ENCODE results near the gene ZFR2. TPM values are rescaled to one million over a fixed set of nuclear protein-coding genes. Genes with fewer than 3 reads are reported as not detected.
A peak's percentile ranks its signal among the peaks of the same experiment; 100 is the strongest.
"Not testable (repeated sequence)": the region's sequence is repeated elsewhere in the genome, so short reads cannot be mapped to it uniquely, and the experiment has no call there.

ZFR2 gene
- total RNA-seq, 1 experiment from 2014 or later = not detected

GRCh38 chr19:3760871-3761361 is 107.9 kb downstream of the ZFR2 start:
- ChIA-PET CTCF (no interaction called here), POLR2A (ENCODE audit: unreplicated experiment) (no interaction called here)
- Histone ChIP-seq H3K27me3 (ENCODE audit: low read length) (no peaks in the 10 kb centered on the region), H3K79me2 (ENCODE audit: low read length) (peaks cover 28% of the 10 kb centered on the region), H3K9me2 (replicated peaks; ENCODE audit: low read length) (no peaks in the 10 kb centered on the region), H3K36me3 (ENCODE audit: low read depth, low read length) (no peaks in the 10 kb centered on the region), H3K4me3 (ENCODE audit: low read length) (peak overlapping the region; percentile 73), H3K9ac (ENCODE audit: low read length) (peak overlapping the region; percentile 85), H3K9me3 (ENCODE audit: low read length) (no peaks in the 10 kb centered on the region), H3K4me1 (ENCODE audit: insufficient read depth, low read length) (peaks cover 5% of the 10 kb centered on the region; the same call in 1 of the 2 replicates), H2AFZ (ENCODE audit: low read length) (peak overlapping the region; percentile 62), H3F3A (ENCODE audit: low read length, unreplicated experiment) (no peaks in the 10 kb centered on the region), H3K27ac (ENCODE audit: low read length) (no peak overlapping the region), H4K20me1 (ENCODE audit: low read length) (no peaks in the 10 kb centered on the region), H3K4me2 (ENCODE audit: low read length) (peak overlapping the region; percentile 94)
- BruUV-seq (replicated peaks) = TSS peak; percentile 44
- no peak for DNase-seq
- TF ChIP-seq EZH2 (IDR thresholded peaks at IDR 0.05; ENCODE audit: low read length, unreplicated experiment) = no peak
- no peak for ATAC-seq
- intact Hi-C loops (cut with micrococcal nuclease) = loop anchor here (5.0 kb wide), 1 partner anchor 226 kb away; the partner anchor contains the start of gene EEF2

GRCh38 chr19:3759482-3760254 is 109.2 kb downstream of the ZFR2 start:
- Histone ChIP-seq H3K9me3 (ENCODE audit: low read length) (no peaks in the 10 kb centered on the region), H3F3A (ENCODE audit: low read length, unreplicated experiment) (no peaks in the 10 kb centered on the region), H3K27me3 (ENCODE audit: low read length) (no peaks in the 10 kb centered on the region), H3K4me1 (ENCODE audit: insufficient read depth, low read length) (peaks cover 5% of the 10 kb centered on the region; the same call in 1 of the 2 replicates), H3K4me2 (ENCODE audit: low read length) (0 out of 2 replicates have a peak overlapping the region, but pooled peaks have one; percentile 94), H3K9ac (ENCODE audit: low read length) (no peak overlapping the region), H3K4me3 (ENCODE audit: low read length) (no peak overlapping the region), H3K27ac (ENCODE audit: low read length) (no peak overlapping the region), H3K79me2 (ENCODE audit: low read length) (peaks cover 28% of the 10 kb centered on the region), H4K20me1 (ENCODE audit: low read length) (no peaks in the 10 kb centered on the region), H3K36me3 (ENCODE audit: low read depth, low read length) (no peaks in the 10 kb centered on the region), H2AFZ (ENCODE audit: low read length) (no peak overlapping the region), H3K9me2 (replicated peaks; ENCODE audit: low read length) (no peaks in the 10 kb centered on the region)
- DNase-seq (no peak), ATAC-seq (no peak)
- intact Hi-C loops (cut with micrococcal nuclease) = loop anchor here (5.0 kb wide), 1 partner anchor 228 kb away; the partner anchor contains the start of gene EEF2
- CTCF ChIA-PET = interaction anchor here (0.7 kb wide), 1 partner anchor 607 kb away, joined by 6 read pairs; no protein-coding TSS in a partner anchor
- no TSS peak for BruUV-seq (replicated peaks)
- no peak for TF ChIP-seq CTCF (conservative IDR thresholded peaks at IDR 0.05; ENCODE audit: low read depth, low read length)
- no peak for TF ChIP-seq EZH2phosphoT487 (IDR thresholded peaks at IDR 0.05; ENCODE audit: borderline replicate concordance, low read length)
- TF ChIP-seq EZH2 (IDR thresholded peaks at IDR 0.05; ENCODE audit: low read length, unreplicated experiment) = no peak
- POLR2A ChIA-PET (ENCODE audit: unreplicated experiment) = no interaction called here

- H3K4me1 ChIP-seq (ENCODE audit: insufficient read depth, low read length); DNase-seq; H2AFZ ChIP-seq (ENCODE audit: low read length); CTCF ChIA-PET; H3K9me3 ChIP-seq (ENCODE audit: low read length); H3K9me2 ChIP-seq (replicated peaks; ENCODE audit: low read length); H3K36me3 ChIP-seq (ENCODE audit: low read depth, low read length); H3K27ac ChIP-seq (ENCODE audit: low read length); H4K20me1 ChIP-seq (ENCODE audit: low read length); H3K9ac ChIP-seq (ENCODE audit: low read length); H3F3A ChIP-seq (ENCODE audit: low read length, unreplicated experiment); ATAC-seq; intact Hi-C loops (cut with micrococcal nuclease); POLR2A ChIA-PET (ENCODE audit: unreplicated experiment); H3K27me3 ChIP-seq (ENCODE audit: low read length); H3K4me3 ChIP-seq (ENCODE audit: low read length); H3K4me2 ChIP-seq (ENCODE audit: low read length); BruUV-seq (replicated peaks): not testable (repeated sequence)
- H3K79me2 ChIP-seq (ENCODE audit: low read length) = peaks cover 26% of the 10 kb centered on the region
These were observed 110.5 kb downstream of the ZFR2 start for GRCh38 chr19:3758297-3758696.

- H3K9me3 ChIP-seq (ENCODE audit: low read length); H3K9me2 ChIP-seq (replicated peaks; ENCODE audit: low read length); POLR2A ChIA-PET (ENCODE audit: unreplicated experiment); H3K4me2 ChIP-seq (ENCODE audit: low read length); H3K27ac ChIP-seq (ENCODE audit: low read length); H4K20me1 ChIP-seq (ENCODE audit: low read length); CTCF ChIA-PET; H3K9ac ChIP-seq (ENCODE audit: low read length); BruUV-seq (replicated peaks); H3K4me3 ChIP-seq (ENCODE audit: low read length); intact Hi-C loops (cut with micrococcal nuclease); H3K4me1 ChIP-seq (ENCODE audit: insufficient read depth, low read length); ATAC-seq; DNase-seq; H3K36me3 ChIP-seq (ENCODE audit: low read depth, low read length); H3K27me3 ChIP-seq (ENCODE audit: low read length); H2AFZ ChIP-seq (ENCODE audit: low read length); H3F3A ChIP-seq (ENCODE audit: low read length, unreplicated experiment): not testable (repeated sequence)
- peaks cover 23% of the 10 kb centered on the region for H3K79me2 ChIP-seq (ENCODE audit: low read length)
These were observed 111.1 kb downstream of the ZFR2 start for GRCh38 chr19:3757705-3758104.
